Lower leg skin (tissue), 3 donors: ENCODE data around the gene TFCP2.

ENCODE experiments used
- CTCF ChIP-seq, 3 donors: fragments of 450-650 bp; IDR thresholded peaks; one replicate each; pipeline ENCODE4 v1.5.1; 2016; ENCODE audit warnings: antibody characterized with exemption in 3 of 3, mild to moderate bottlenecking in 3 of 3, moderate library complexity in 2 of 3
- POLR2A ChIP-seq, 2 donors: fragments of 450-650 bp; IDR thresholded peaks; one replicate each; pipeline ENCODE4 v1.6.1; 2016 to 2017; ENCODE audit warnings: antibody characterized with exemption in 2 of 2, mild to moderate bottlenecking in 1 of 2, moderate library complexity in 1 of 2

- TF ChIP-seq CTCF (IDR thresholded peaks at IDR 0.05) (no peak), POLR2A (IDR thresholded peaks at IDR 0.05) (no peak)
Measured at GRCh38 chr12:51160814-51161459, 12.0 kb downstream of the TFCP2 start.
